Parathyroid adenoma (tissue), 2 donors: ENCODE data around the gene GGA2.
A peak's percentile ranks its signal among the peaks of the same experiment; 100 is the strongest.

Experiments
- H2AFZ ChIP-seq: fragments of 300-600 bp; sonication (generic); one replicate; pipeline ENCODE4 v1.7.0; 2017; ENCODE audit warnings: antibody characterized with exemption, mild to moderate bottlenecking
- H3K27ac ChIP-seq: fragments of 300-600 bp; sonication (generic); one replicate; pipeline ENCODE4 v1.7.0; 2017
- H3K27me3 ChIP-seq: fragments of 300-600 bp; sonication (generic); one replicate; pipeline ENCODE4 v1.7.0; 2017; ENCODE audit warnings: low read length; ENCODE audit not compliant: control insufficient read depth, insufficient read depth
- H3K36me3 ChIP-seq: fragments of 300-600 bp; sonication (generic); one replicate; pipeline ENCODE4 v1.7.0; 2017; ENCODE audit warnings: low read length; ENCODE audit not compliant: control insufficient read depth, insufficient read depth
- H3K4me1 ChIP-seq: fragments of 300-600 bp; sonication (generic); one replicate; pipeline ENCODE4 v1.7.0; 2017; ENCODE audit warnings: control low read depth
- H3K4me2 ChIP-seq: fragments of 300-600 bp; sonication (generic); one replicate; pipeline ENCODE4 v1.7.0; 2017; ENCODE audit warnings: low read length
- H3K4me3 ChIP-seq: fragments of 300-600 bp; sonication (generic); one replicate; pipeline ENCODE4 v1.7.0; 2017; ENCODE audit warnings: low read depth, low read length
- H3K79me2 ChIP-seq: fragments of 300-600 bp; sonication (generic); one replicate; pipeline ENCODE4 v1.7.0; 2017; ENCODE audit warnings: control low read depth
- H3K9ac ChIP-seq: fragments of 300-600 bp; sonication (generic); one replicate; pipeline ENCODE4 v1.7.0; 2017; ENCODE audit warnings: mild to moderate bottlenecking
- H3K9me3 ChIP-seq: fragments of 300-600 bp; sonication (generic); one replicate; pipeline ENCODE4 v1.7.0; 2017; ENCODE audit warnings: low read length; ENCODE audit not compliant: control insufficient read depth
- TF ChIP-seq, protein P1 (sequence below): fragments of 300-600 bp; sonication (generic); IDR thresholded peaks from one replicate; pipeline ENCODE4 v1.7.0; 2017; ENCODE audit warnings: antibody characterized with exemption, mild to moderate bottlenecking
- donor health status: primary hyperparathyroidism.

GGA2 gene

GRCh38 chr16:23496821-23497542 lies 13.3 kb downstream of the GGA2 start:
- TF ChIP-seq, protein P1, sequence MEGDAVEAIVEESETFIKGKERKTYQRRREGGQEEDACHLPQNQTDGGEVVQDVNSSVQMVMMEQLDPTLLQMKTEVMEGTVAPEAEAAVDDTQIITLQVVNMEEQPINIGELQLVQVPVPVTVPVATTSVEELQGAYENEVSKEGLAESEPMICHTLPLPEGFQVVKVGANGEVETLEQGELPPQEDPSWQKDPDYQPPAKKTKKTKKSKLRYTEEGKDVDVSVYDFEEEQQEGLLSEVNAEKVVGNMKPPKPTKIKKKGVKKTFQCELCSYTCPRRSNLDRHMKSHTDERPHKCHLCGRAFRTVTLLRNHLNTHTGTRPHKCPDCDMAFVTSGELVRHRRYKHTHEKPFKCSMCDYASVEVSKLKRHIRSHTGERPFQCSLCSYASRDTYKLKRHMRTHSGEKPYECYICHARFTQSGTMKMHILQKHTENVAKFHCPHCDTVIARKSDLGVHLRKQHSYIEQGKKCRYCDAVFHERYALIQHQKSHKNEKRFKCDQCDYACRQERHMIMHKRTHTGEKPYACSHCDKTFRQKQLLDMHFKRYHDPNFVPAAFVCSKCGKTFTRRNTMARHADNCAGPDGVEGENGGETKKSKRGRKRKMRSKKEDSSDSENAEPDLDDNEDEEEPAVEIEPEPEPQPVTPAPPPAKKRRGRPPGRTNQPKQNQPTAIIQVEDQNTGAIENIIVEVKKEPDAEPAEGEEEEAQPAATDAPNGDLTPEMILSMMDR: no peak
- Histone ChIP-seq H3K4me3 (no peak overlapping the region), H3K27me3 (no peaks in the 10 kb centered on the region), H3K9ac (no peak overlapping the region), H2AFZ (peak overlapping the region; percentile 47), H3K9me3 (no peaks in the 10 kb centered on the region), H3K79me2 (peaks cover 35% of the 10 kb centered on the region), H3K4me2 (peak overlapping the region; percentile 54), H3K27ac (peak overlapping the region; percentile 65), H3K4me1 (peaks cover 11% of the 10 kb centered on the region), H3K36me3 (no peaks in the 10 kb centered on the region)

GRCh38 chr16:23495671-23496070 lies 14.6 kb downstream of the GGA2 start:
- H3K9ac ChIP-seq: no peak overlapping the region
- H3K27ac ChIP-seq: no peak overlapping the region
- no peaks in the 10 kb centered on the region for H3K27me3 ChIP-seq
- H3K36me3 ChIP-seq: no peaks in the 10 kb centered on the region
- H3K4me1 ChIP-seq: peaks cover 9% of the 10 kb centered on the region
- H3K79me2 ChIP-seq: peaks cover 31% of the 10 kb centered on the region
- no peak overlapping the region for H2AFZ ChIP-seq
- no peaks in the 10 kb centered on the region for H3K9me3 ChIP-seq
- H3K4me2 ChIP-seq: no peak overlapping the region
- no peak overlapping the region for H3K4me3 ChIP-seq
- TF ChIP-seq, protein P1: no peak

DNA sequence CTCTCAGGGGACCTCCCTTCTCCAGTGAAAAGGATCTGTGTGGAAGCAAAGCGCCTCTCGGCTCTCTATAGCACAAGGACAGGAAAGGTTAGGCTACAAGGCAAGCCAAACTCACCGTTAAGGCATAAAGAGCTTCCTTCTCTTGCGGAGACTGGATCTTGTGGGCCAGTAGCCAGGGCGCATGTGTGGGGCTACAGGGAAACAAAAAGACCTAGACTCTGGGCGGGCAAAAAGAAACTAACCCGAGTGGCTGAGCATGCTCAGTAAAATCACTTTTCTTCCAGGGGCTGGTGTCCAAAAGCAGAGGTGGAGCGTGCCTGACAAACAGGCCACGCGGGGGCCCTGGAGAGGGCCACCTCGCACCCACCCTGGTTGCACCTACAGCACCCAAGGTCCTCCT lies 16.1 kb downstream of the GGA2 start:
- Histone ChIP-seq H3K4me2 (no peak overlapping the region), H3K79me2 (peaks cover 23% of the 10 kb centered on the region), H3K36me3 (no peaks in the 10 kb centered on the region), H3K27ac (no peak overlapping the region), H3K9me3 (no peaks in the 10 kb centered on the region), H3K27me3 (no peaks in the 10 kb centered on the region), H3K9ac (no peak overlapping the region), H3K4me1 (peaks cover 9% of the 10 kb centered on the region), H3K4me3 (no peak overlapping the region), H2AFZ (no peak overlapping the region)
- TF ChIP-seq, protein P1: no peak

- Histone ChIP-seq H3K36me3 (no peaks in the 10 kb centered on the region), H3K79me2 (peaks cover 32% of the 10 kb centered on the region), H3K4me1 (no peaks in the 10 kb centered on the region), H3K27me3 (no peaks in the 10 kb centered on the region), H3K9me3 (no peaks in the 10 kb centered on the region), H3K4me2 (no peak overlapping the region), H3K9ac (no peak overlapping the region), H2AFZ (no peak overlapping the region), H3K27ac (no peak overlapping the region), H3K4me3 (no peak overlapping the region)
- TF ChIP-seq, protein P1: no peak
Measured at GRCh38 chr16:23491490-23492391, 18.6 kb downstream of the GGA2 start.
